ENCODE results near the gene CBFA2T3.

DNA sequence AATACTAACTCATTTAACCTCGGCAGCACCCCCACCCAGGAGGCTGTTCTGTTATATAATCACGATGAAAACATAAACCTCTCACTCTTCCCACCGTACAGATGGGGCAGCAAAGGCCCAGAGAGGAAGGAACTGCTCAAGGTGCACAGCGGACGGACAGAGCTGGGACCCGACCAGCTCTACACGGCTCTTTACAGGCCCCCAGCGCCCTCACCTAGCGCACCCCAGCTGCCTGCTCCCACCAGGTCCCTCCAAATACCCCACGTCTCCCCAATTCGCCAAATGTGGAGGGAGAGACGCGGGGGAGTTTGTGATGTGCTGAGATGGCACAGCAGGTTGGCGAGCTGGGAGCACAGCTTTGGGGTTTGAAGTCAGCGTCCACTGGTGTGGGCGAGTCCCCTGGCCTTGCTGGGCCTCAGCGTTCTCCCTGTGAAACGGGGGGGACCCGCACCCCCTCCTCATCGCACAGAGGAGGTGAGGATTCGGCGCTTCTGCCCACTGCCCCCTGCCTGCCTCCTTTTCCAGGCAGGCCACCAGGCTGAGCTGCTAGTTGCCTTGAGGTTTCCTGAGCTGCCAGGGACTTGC lies 54.1 kb downstream of the CBFA2T3 start:
- TF ChIP-seq POLR2A (IDR thresholded peaks at IDR 0.05) (no peak), EP300 (IDR thresholded peaks at IDR 0.05) (no peak)
- TF ChIP-seq, protein P1, sequence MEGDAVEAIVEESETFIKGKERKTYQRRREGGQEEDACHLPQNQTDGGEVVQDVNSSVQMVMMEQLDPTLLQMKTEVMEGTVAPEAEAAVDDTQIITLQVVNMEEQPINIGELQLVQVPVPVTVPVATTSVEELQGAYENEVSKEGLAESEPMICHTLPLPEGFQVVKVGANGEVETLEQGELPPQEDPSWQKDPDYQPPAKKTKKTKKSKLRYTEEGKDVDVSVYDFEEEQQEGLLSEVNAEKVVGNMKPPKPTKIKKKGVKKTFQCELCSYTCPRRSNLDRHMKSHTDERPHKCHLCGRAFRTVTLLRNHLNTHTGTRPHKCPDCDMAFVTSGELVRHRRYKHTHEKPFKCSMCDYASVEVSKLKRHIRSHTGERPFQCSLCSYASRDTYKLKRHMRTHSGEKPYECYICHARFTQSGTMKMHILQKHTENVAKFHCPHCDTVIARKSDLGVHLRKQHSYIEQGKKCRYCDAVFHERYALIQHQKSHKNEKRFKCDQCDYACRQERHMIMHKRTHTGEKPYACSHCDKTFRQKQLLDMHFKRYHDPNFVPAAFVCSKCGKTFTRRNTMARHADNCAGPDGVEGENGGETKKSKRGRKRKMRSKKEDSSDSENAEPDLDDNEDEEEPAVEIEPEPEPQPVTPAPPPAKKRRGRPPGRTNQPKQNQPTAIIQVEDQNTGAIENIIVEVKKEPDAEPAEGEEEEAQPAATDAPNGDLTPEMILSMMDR (IDR thresholded peaks at IDR 0.05): no peak

Measured in tibial nerve (tissue), 4 donors.